Stimulated activated CD4-positive, alpha-beta T cell treated with anti-CD3 and anti-CD28 coated beads, Interleukin-4, amount 100 ng/mL, for 1 hour (primary cell): ENCODE measurements around the gene MAML3.
"Not testable (repeated sequence)": the region's sequence is repeated elsewhere in the genome, so short reads cannot be mapped to it uniquely, and the experiment has no call there.

Experiments used
- DNase-seq: peaks from one replicate; pipeline ENCODE4 v3.0.0-alpha.2; 2020

Gene MAML3

DNA sequence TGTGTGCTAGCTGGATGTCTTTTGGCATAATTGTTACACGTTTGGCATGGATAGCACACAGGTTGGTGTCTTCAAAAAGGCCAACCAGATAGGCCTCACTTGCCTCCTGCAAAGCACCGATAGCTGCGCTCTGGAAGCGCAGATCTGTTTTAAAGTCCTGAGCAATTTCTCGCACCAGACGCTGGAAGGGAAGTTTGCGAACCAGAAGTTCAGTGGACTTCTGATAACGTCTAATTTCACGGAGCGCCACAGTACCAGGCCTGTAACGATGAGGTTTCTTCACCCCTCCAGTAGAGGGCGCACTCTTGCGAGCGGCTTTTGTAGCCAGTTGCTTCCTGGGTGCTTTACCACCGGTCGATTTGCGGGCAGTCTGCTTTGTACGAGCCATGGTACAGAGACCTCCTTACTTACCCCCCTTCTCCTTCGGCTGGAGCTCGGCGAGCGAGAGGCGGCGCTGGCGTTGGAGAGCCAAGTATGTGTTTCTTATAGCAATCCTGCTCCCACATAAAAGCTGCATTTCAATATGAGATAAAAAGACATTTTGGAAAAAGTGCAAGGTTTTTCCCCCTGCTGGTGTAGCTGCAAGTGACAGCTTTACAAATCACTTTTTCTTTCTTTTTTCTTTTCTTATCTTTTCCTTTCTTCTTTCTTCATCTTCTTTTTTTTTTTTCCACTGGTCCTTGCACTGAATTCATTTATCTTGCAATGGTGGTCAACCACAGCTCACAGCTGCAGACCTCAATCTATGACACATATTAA is 455.6 kb downstream of the MAML3 start:
- not testable (repeated sequence) for DNase-seq

DNA sequence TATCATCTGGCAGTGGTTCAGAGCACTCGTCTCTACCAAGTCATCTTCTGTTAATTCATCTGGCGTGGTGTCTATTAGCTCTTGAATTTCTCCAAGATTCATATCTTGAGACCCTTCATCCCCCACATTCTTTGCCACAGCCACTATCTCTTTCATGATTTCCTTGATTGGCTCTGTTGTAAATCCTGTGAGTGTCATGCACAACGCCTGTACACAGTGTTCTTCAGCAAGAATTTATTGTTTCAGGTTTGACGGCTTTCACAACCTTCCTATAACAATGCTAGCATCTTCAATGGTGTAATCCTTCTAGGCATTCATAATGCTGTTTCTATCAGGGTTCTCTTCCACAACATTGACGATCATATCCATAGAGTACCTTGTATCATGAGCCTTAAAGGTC is 457.5 kb downstream of the MAML3 start:
- no peak for DNase-seq

- DNase-seq = no peak
Measured at GRCh38 chr4:139694522-139695107, 459.4 kb downstream of the MAML3 start.

GRCh38 chr4:139692309-139693012 is 461.5 kb downstream of the MAML3 start:
- no peak for DNase-seq

DNA sequence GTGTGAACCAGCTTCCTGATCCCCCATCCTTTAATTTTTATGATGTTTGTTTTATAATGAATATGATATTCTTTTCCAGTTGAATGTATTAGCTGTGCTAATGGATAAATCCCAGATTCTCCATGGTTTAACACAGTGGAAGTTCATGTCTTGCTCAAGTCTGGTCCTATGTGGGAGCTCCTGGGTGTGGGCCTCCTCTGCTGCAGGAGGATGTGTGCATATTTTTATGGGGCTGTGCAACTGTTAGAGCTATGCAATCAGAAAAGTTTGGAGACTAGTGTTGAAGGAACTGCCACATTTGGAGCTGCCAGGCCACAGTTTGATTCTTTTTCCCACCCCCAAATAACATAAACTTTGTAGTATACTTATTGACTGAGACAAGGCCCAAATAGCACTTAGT is 463.6 kb downstream of the MAML3 start:
- no peak for DNase-seq

DNA sequence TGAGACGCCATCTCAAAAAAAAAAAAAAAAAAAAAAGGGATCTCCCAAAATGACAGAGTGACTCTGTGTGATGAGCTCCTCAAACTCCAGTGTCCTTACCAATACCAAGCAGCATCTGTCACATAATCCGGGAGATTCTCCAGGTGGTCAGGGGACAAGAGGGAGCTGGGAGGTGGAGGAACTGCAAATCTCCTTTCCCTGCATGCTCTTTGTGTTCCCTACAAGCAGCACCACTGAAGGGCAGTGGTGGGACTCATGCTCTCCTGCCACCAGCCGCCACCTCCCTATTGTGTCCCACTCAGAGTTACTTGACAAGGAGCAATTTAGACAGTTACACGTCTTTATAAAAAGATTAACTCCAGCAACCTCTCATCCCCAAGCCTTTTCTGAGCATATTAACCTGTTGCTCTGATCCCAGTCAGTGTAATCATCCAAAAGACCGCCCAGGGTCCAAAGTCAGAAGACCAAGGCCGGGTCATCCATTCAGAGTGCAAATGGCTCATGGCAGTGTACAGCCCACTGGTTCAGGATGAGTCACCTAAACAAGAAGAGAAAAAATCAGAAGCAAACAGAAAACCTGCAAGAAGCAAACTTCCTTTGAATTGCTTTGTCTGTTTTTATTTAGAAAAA is 464.8 kb downstream of the MAML3 start:
- DNase-seq = no peak

DNA sequence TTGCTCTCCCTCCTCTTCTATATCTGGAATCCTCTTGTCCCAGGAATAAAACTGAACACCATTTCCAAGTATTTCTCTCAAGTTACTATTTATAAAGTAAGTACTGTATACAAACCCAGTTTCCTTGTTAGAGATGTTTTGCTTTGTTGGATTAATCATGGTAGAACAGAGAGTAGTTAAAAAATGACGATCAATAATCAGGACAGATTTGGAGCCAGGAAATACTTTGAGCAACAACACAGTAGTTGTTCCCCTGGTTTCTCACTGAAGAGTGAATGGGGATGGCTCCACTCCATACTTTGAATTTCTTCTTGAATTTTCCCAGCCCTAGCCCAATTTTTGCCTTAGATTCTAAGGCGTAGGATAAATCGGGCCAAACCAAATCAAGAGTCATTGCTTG is 467.0 kb downstream of the MAML3 start:
- DNase-seq = no peak

DNA sequence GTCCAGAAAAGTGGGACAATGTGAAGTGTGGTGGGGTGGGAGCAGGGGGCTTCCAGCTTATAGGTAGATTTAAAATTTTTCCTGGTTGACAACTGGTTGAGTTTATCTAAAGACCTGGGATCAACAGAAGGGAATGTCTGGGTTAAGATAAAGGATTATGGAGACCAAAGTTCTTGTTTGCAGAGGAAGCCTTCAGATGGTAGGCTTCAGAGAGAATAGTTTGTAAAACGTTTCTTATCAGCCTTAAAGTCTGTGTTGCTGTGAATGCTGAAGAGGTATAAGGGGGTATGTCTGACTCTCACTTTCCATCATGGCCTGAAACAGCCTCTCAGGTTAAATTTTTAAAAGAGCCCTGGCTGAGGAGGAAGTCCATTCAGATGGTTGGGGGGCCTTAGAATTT is 467.9 kb downstream of the MAML3 start:
- DNase-seq = no peak

DNA sequence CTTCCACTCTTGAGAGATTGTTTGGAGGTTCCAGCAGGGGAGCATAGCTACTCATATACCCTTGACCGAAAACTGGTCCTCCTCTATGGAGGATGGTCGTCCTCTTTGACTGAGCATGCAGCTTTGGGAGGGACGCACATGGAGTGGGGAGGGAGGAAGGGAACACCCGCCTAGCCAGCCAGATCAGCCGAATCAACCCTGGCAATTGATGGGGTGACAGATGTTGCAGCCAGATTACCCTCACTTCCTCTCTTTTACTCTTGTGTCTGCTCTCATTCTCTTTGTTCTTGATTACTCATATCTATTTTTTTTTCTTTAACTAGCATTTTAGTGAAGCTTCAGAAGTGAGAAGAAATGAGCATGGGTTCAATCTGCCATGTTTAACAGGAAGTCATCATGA is 468.8 kb downstream of the MAML3 start:
- no peak for DNase-seq

- no peak for DNase-seq
Measured at GRCh38 chr4:139684351-139684750, 469.6 kb downstream of the MAML3 start.

GRCh38 chr4:139682741-139683151 is 471.2 kb downstream of the MAML3 start:
- no peak for DNase-seq

- no peak for DNase-seq
Measured at GRCh38 chr4:139682309-139682708, 471.7 kb downstream of the MAML3 start.

DNA sequence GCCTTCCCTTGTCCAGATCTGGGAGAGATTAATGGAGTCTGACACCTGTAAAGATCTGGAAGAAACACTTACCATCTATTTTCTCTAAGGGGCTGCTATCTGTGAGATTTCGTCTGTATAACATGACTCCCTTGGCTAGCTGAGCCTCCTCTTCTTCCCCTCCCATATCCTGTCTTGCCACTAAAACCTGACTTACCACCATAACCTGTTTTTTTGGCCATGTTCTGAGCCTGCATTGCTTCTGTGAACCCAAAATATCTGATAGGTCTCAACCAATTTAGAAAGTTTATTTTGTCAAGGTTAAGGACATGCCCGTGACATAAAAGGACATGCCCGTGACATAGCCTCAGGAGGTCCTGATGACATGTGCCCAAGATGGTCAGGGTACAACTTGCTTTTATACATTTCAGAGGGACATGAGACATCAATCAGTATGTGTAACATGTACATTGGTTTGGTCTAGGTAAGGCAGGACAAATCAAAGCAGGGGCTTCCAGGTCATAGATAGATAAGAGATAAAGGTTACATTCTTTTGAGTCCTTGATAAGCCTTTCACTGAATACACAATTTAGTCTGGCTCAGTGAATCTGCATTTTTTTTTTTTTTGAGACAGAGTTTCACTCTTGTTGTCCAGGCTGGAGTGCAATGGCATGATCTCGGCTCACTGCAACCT is 476.9 kb downstream of the MAML3 start:
- DNase-seq = no peak

- no peak for DNase-seq
Measured at GRCh38 chr4:139676365-139676764, 477.6 kb downstream of the MAML3 start.

DNA sequence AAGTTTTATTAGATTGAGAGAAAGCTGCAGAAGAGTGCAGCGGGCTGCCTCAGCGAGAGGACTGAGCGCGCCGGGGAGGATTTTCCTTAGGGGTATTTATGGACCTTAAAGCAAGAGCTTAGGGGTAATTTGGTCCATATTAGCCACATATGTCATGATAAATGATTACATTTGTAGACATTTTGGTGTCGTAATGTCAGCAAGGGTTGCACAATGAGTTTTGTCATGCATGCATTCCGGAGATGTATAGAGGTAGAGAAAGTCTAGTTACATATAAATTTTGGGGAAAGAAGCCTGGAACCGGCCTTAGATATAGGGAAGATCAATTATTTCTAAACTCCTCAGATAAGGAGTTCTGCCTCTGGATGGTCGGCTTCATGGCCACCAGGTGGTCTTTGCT is 478.3 kb downstream of the MAML3 start:
- no peak for DNase-seq

DNA sequence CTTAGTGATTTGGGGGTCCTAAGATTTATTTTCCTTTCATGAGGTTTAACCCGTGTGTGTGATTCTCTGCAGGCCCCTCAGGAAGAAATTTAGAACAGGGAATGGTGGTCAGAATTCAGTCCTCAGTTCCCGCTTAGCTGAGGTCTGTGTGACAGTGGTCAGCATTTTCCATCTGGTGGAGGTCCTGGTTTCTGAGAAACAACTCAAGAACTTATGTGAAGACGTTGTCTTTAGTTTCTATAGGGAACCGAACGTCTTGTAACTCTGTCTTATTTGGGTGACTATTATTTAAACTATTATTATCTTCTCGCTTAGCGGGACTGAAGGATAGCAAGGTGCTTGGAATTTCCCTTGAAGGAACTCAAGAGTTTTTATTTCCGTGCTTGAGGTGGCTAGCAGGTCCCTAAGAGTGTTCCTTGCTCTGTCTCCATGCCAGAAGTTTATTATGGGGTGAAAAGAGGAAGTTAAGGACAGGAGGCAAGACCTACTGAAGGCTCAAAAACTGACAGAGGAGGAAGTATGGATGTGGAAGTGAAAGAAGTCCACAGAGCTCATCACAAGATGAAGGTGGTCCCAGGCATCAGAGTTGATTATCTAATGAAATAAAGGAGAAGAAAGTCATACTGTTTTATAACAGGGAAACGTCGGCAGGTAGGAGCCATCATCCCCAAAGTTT is 479.0 kb downstream of the MAML3 start:
- no peak for DNase-seq

DNA sequence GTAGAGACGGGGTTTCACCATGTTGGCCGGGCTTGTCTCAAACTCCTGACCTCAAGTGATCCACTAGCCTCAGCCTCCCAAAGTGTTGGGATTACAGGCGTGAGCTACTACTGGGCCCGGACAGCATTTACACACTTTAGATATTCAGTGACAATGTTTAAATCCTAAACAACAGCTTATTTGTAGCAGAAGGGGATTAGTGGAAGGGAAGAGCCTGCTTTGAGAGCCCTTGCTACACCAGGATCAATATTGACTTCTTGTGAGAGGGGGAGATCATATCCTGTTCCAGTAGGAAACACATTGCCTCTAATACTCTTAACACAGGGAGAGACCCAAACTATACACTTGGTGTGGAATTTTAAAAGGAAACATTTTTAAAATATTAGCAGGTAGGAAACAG is 481.3 kb downstream of the MAML3 start:
- no peak for DNase-seq

DNA sequence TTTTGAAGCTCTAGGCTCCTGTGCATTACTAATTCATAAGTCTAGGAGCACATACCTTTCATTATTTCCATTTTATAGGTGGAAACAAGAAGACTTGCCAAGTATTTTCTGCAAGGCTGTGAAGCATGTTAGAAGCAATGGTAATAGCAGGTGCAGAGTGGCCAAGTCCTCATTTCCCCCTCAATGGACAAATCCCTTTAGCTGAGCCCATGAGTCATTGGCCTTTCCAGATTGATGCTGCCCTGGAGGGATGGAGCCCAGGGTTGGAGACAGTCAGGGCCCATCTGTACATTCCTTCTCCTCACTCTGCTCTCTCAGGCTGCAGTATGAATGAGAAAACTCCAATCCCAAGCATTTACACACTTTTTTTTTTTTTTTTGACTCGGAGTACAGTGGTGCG is 481.8 kb downstream of the MAML3 start:
- no peak for DNase-seq

- no peak for DNase-seq
Measured at GRCh38 chr4:139670775-139671174, 483.2 kb downstream of the MAML3 start.

DNA sequence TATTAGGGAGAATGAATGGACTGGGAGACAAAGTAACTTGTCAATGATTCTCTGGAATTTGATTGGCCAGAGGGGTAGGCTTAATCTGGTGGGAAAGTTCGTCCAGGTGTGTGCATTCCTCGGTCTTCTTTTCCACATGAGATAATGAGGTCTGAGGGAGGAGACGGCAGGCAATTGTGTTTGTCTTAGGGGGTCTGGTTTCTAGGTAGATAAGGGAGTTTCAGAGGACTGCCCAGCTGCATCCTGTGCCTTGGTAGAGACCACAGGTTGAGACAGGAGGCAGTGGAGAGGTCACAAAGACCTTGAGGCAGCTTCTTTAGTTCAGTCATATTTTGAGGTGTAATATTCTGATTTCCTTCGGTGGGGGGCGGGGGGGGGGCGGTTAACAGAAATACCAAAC is 484.1 kb downstream of the MAML3 start:
- DNase-seq = no peak

GRCh38 chr4:139669335-139669734 is 484.6 kb downstream of the MAML3 start:
- no peak for DNase-seq

- no peak for DNase-seq
Measured at GRCh38 chr4:139668658-139669201, 485.3 kb downstream of the MAML3 start.
